KMS-11 (cell line): ENCODE results near the gene VPS52.

Experiments
- H2AFZ ChIP-seq: fragments of 200-600 bp; sonication (generic); 2 replicates; pipeline ENCODE4 v1.6.1; 2016; ENCODE audit warnings: antibody characterized with exemption, mixed run types, low read depth
- H3K27ac ChIP-seq: fragments of 200-600 bp; sonication (generic); 2 replicates; pipeline ENCODE4 v1.6.1; 2016; ENCODE audit warnings: mild to moderate bottlenecking, mixed run types
- H3K27me3 ChIP-seq: fragments of 200-600 bp; sonication (generic); 2 replicates; pipeline ENCODE4 v1.6.1; 2017; ENCODE audit warnings: mild to moderate bottlenecking, low read depth, mixed run types, moderate library complexity; ENCODE audit not compliant: insufficient read depth
- H3K36me3 ChIP-seq: fragments of 200-600 bp; sonication (generic); 2 replicates; pipeline ENCODE4 v1.6.1; 2017; ENCODE audit warnings: mild to moderate bottlenecking, mixed run types; ENCODE audit not compliant: insufficient read depth
- H3K4me1 ChIP-seq: fragments of 200-600 bp; sonication (generic); 2 replicates; pipeline ENCODE4 v1.6.1; 2016; ENCODE audit warnings: mild to moderate bottlenecking, low read depth, mixed run types; ENCODE audit not compliant: poor library complexity, severe bottlenecking
- H3K4me2 ChIP-seq: fragments of 200-600 bp; sonication (generic); 2 replicates; pipeline ENCODE4 v1.7.0; 2016; ENCODE audit warnings: mild to moderate bottlenecking, mixed run types
- H3K4me3 ChIP-seq: fragments of 200-600 bp; sonication (generic); IDR thresholded peaks from 2 replicates; pipeline ENCODE4 v1.6.1; 2017; ENCODE audit warnings: low read depth, low read length, mixed read lengths; ENCODE audit not compliant: insufficient read depth
- H3K79me2 ChIP-seq: fragments of 200-600 bp; sonication (generic); 2 replicates; pipeline ENCODE4 v1.6.1; 2016; ENCODE audit warnings: low read depth, mixed run types; ENCODE audit not compliant: insufficient read depth
- H3K9ac ChIP-seq: fragments of 200-600 bp; sonication (generic); 2 replicates; pipeline ENCODE4 v1.6.1; 2016; ENCODE audit warnings: mild to moderate bottlenecking, mixed run types
- H4K20me1 ChIP-seq: fragments of 200-600 bp; sonication (generic); 2 replicates; pipeline ENCODE4 v1.6.1; 2016; ENCODE audit warnings: mild to moderate bottlenecking, mixed run types; ENCODE audit not compliant: insufficient read depth
- CTCF ChIP-seq: fragments of 200-600 bp; sonication (generic); conservative IDR thresholded peaks from 2 replicates; pipeline ENCODE4 v1.6.1; 2017; ENCODE audit warnings: low read depth, mild to moderate bottlenecking, antibody characterized with exemption, low read length, moderate library complexity, mixed read lengths

The VPS52 gene

GRCh38 chr6:33213166-33213988 is 58.3 kb downstream of the VPS52 start:
- no peaks in the 10 kb centered on the region for H3K4me1 ChIP-seq
- H3K36me3 ChIP-seq, result no peaks in the 10 kb centered on the region
- no peaks in the 10 kb centered on the region for H3K79me2 ChIP-seq
- TF ChIP-seq CTCF, result no peak
- no peak overlapping the region for H3K9ac ChIP-seq
- no peak overlapping the region for H3K4me2 ChIP-seq
- H4K20me1 ChIP-seq, result no peaks in the 10 kb centered on the region
- no peak overlapping the region for H3K27ac ChIP-seq
- H3K4me3 ChIP-seq, result no peak overlapping the region
- no peak overlapping the region for H2AFZ ChIP-seq
- H3K27me3 ChIP-seq, result no peaks in the 10 kb centered on the region

GRCh38 chr6:33212857-33213165 is 58.9 kb downstream of the VPS52 start:
- no peak overlapping the region for H3K4me3 ChIP-seq
- no peaks in the 10 kb centered on the region for H3K27me3 ChIP-seq
- no peak for TF ChIP-seq CTCF
- no peak overlapping the region for H3K4me2 ChIP-seq
- no peak overlapping the region for H3K9ac ChIP-seq
- no peak overlapping the region for H2AFZ ChIP-seq
- H4K20me1 ChIP-seq, result no peaks in the 10 kb centered on the region
- no peaks in the 10 kb centered on the region for H3K4me1 ChIP-seq
- no peaks in the 10 kb centered on the region for H3K79me2 ChIP-seq
- H3K36me3 ChIP-seq, result no peaks in the 10 kb centered on the region
- H3K27ac ChIP-seq, result no peak overlapping the region

GRCh38 chr6:33211666-33212422 is 59.8 kb downstream of the VPS52 start:
- Histone ChIP-seq H3K36me3 (no peaks in the 10 kb centered on the region), H3K4me1 (no peaks in the 10 kb centered on the region), H3K4me2 (no peak overlapping the region), H2AFZ (no peak overlapping the region), H4K20me1 (no peaks in the 10 kb centered on the region), H3K4me3 (no peak overlapping the region), H3K9ac (no peak overlapping the region), H3K79me2 (no peaks in the 10 kb centered on the region), H3K27me3 (no peaks in the 10 kb centered on the region), H3K27ac (no peak overlapping the region)
- TF ChIP-seq CTCF, result no peak

GRCh38 chr6:33211136-33211535 is 60.5 kb downstream of the VPS52 start:
- Histone ChIP-seq H3K27me3 (no peaks in the 10 kb centered on the region), H3K79me2 (no peaks in the 10 kb centered on the region)

More at GRCh38 chr6:33211136-33211535, 60.5 kb downstream of the VPS52 start:
- H3K27ac ChIP-seq, result no peak overlapping the region
- no peaks in the 10 kb centered on the region for H4K20me1 ChIP-seq
- H3K4me2 ChIP-seq, result no peak overlapping the region
- H2AFZ ChIP-seq, result no peak overlapping the region
- no peak overlapping the region for H3K9ac ChIP-seq
- H3K4me3 ChIP-seq, result no peak overlapping the region
- peaks cover 3% of the 10 kb centered on the region for H3K4me1 ChIP-seq
- no peak for TF ChIP-seq CTCF
- H3K36me3 ChIP-seq, result no peaks in the 10 kb centered on the region
